Upper lobe of left lung (tissue), 4 donors: Measurements from ENCODE around the gene ATG4A.

ENCODE experiments used
- CTCF ChIP-seq, 6 experiments: fragments of 450-650 bp in 4 of 6; fragments of 200-600 bp in 2 of 6; sonication (generic) in 2 of 6; IDR thresholded peaks; one replicate each; pipeline ENCODE4 v1.5.1; 2016 to 2019; ENCODE audit warnings: antibody characterized with exemption in 6 of 6
- EP300 ChIP-seq, 4 donors: sonication (generic); formaldehyde crosslinking; IDR thresholded peaks; one replicate each; pipeline ENCODE4 v1.5.1; 2017; ENCODE audit warnings: antibody characterized with exemption in 4 of 4, control low read depth in 2 of 4
- POLR2A ChIP-seq, 4 donors: fragments of 450-650 bp; IDR thresholded peaks; one replicate each; pipeline ENCODE4 v1.5.1; 2016 to 2017; ENCODE audit warnings: antibody characterized with exemption in 4 of 4, mild to moderate bottlenecking in 2 of 4
- POLR2AphosphoS5 ChIP-seq, 2 donors: sonication (generic); formaldehyde crosslinking; IDR thresholded peaks; one replicate each; pipeline ENCODE4 v1.5.1; 2017; ENCODE audit warnings: antibody characterized with exemption in 2 of 2

- no peak for TF ChIP-seq CTCF (IDR thresholded peaks at IDR 0.05)
- TF ChIP-seq POLR2A (IDR thresholded peaks at IDR 0.05) = no peak
- TF ChIP-seq EP300 (IDR thresholded peaks at IDR 0.05) = no peak
- no peak for TF ChIP-seq POLR2AphosphoS5 (IDR thresholded peaks at IDR 0.05)
Measured at GRCh38 chrX:108157628-108158027, 66.0 kb downstream of the ATG4A start.
